A673 (cell line): ENCODE data around the gene PIMREG. TPM values are rescaled to one million over a fixed set of nuclear protein-coding genes. Genes with fewer than 3 reads are reported as not detected.

Source experiments
- BruUV-seq: library from RNA; stranded (reverse); fragments of 400-500 nt; replicated peaks from 2 replicates; lab custom pipeline; 2021; lab: Mats Ljungman, UMichigan
- CTCF ChIA-PET: fragments of 300-600 bp; sonication (Branson Sonifier 250); formaldehyde crosslinking; loops from one replicate; lab custom pipeline; 2022; ENCODE audit warnings: antibody characterized with exemption; lab: Charles Lee
- POLR2A ChIA-PET: fragments of 300-600 bp; sonication (Branson Sonifier 250); formaldehyde crosslinking; loops from one replicate; lab custom pipeline; 2022; ENCODE audit warnings: antibody characterized with exemption; ENCODE audit not compliant: low non-redundant PET; lab: Charles Lee
- DNase-seq: peaks from one replicate; pipeline ENCODE4 v3.0.0-alpha.2; 2015; ENCODE audit warnings: low spot score
- H3K27ac ChIP-seq: fragments of 200-600 bp; sonication (generic); 2 replicates; pipeline ENCODE4 v1.5.1; 2016; ENCODE audit warnings: mixed run types, low read depth, mild to moderate bottlenecking, mixed read lengths, antibody characterized with exemption, low read length; ENCODE audit not compliant: poor library complexity, severe bottlenecking
- H3K27me3 ChIP-seq: fragments of 200-600 bp; sonication (generic); replicated peaks from 2 replicates; pipeline ENCODE4 v1.6.1; 2017; ENCODE audit warnings: mixed run types, low read depth, mild to moderate bottlenecking, mixed read lengths, antibody characterized with exemption, low read length; ENCODE audit not compliant: insufficient read depth, poor library complexity
- H3K36me3 ChIP-seq: fragments of 200-600 bp; sonication (generic); 2 replicates; pipeline ENCODE4 v1.6.1; 2016; ENCODE audit warnings: mixed run types, mild to moderate bottlenecking, mixed read lengths, antibody characterized with exemption, low read length; ENCODE audit not compliant: insufficient read depth, poor library complexity, severe bottlenecking
- H3K4me1 ChIP-seq: fragments of 200-600 bp; sonication (generic); 2 replicates; pipeline ENCODE4 v1.6.1; 2017; ENCODE audit warnings: mixed run types, mild to moderate bottlenecking, mixed read lengths, antibody characterized with exemption, low read length; ENCODE audit not compliant: insufficient read depth, poor library complexity, severe bottlenecking
- H3K4me3 ChIP-seq: fragments of 200-600 bp; sonication (generic); 2 replicates; pipeline ENCODE4 v1.5.1; 2016; ENCODE audit warnings: low read depth, mixed run types, mild to moderate bottlenecking, mixed read lengths, low read length; ENCODE audit not compliant: poor library complexity, severe bottlenecking
- H3K9me3 ChIP-seq: fragments of 200-600 bp; sonication (generic); 2 replicates; pipeline ENCODE4 v1.6.1; 2016; ENCODE audit warnings: mixed run types, low read depth, mild to moderate bottlenecking, mixed read lengths, antibody characterized with exemption, low read length; ENCODE audit not compliant: poor library complexity, severe bottlenecking
- CTCF ChIP-seq: fragments of 300-800, 200-600 bp; sonication (generic); conservative IDR thresholded peaks from 2 replicates; pipeline ENCODE4 v1.5.1; 2017; ENCODE audit warnings: low read depth, mild to moderate bottlenecking, antibody characterized with exemption, low read length, moderate library complexity, mixed read lengths
- EZH2 ChIP-seq: fragments of 200-600 bp; sonication (generic); IDR thresholded peaks from 2 replicates; pipeline ENCODE4 v1.6.1; 2017; ENCODE audit warnings: borderline replicate concordance, low read depth, mild to moderate bottlenecking, mixed read lengths, antibody characterized with exemption, low read length; ENCODE audit not compliant: poor library complexity, severe bottlenecking
- intact Hi-C: fragments of 100-400 bp; cut with micrococcal nuclease; formaldehyde crosslinking; loops from one replicate; pipeline ENCODE4 v1.10.0; 2022; ENCODE audit not compliant: unreplicated experiment
- total RNA-seq: library from RNA; stranded (reverse); gene quantifications from 2 replicates; pipeline ENCODE4 v1.2.3, GENCODE V29; 2021

Gene PIMREG
- total RNA-seq, 1 experiment from 2014 or later, result 90.5 TPM

- Histone ChIP-seq H3K27me3 (no peaks in the 10 kb centered on the region), H3K36me3 (no peaks in the 10 kb centered on the region), H3K27ac (peak overlapping the region; percentile 80), H3K9me3 (no peaks in the 10 kb centered on the region), H3K4me1 (peaks cover 42% of the 10 kb centered on the region), H3K4me3 (no peak overlapping the region)
- ChIA-PET POLR2A (interaction anchor here (0.6 kb wide), 1 partner anchor 73 kb away, joined by 3 read pairs; no protein-coding TSS in a partner anchor), CTCF (no interaction called here)
- intact Hi-C loops, result no loop called here
- DNase-seq, result peak; percentile 86
- no TSS peak for BruUV-seq
- 0 out of 2 replicates have a peak, but pooled peaks have one; percentile 1 for TF ChIP-seq CTCF
- TF ChIP-seq EZH2, result no peak
Measured at GRCh38 chr17:6496116-6496481, 51.8 kb downstream of the PIMREG start.

- H3K27me3 ChIP-seq, result no peaks in the 10 kb centered on the region
- H3K4me3 ChIP-seq, result no peak overlapping the region
- H3K4me1 ChIP-seq, result peaks cover 42% of the 10 kb centered on the region
- ChIA-PET POLR2A (no interaction called here), CTCF (no interaction called here)
- peak; percentile 69 for DNase-seq
- no peaks in the 10 kb centered on the region for H3K36me3 ChIP-seq
- no TSS peak for BruUV-seq
- H3K27ac ChIP-seq, result peak overlapping the region; percentile 80
- no peaks in the 10 kb centered on the region for H3K9me3 ChIP-seq
- intact Hi-C loops, result no loop called here
- TF ChIP-seq EZH2 (no peak), CTCF (no peak)
Measured at GRCh38 chr17:6496640-6497441, 52.6 kb downstream of the PIMREG start.

- ChIA-PET CTCF (no interaction called here), POLR2A (no interaction called here)
- intact Hi-C loops, result no loop called here
- no peaks in the 10 kb centered on the region for H3K9me3 ChIP-seq
- no peaks in the 10 kb centered on the region for H3K36me3 ChIP-seq
- TF ChIP-seq EZH2, result no peak
- TF ChIP-seq CTCF, result no peak
- no peaks in the 10 kb centered on the region for H3K27me3 ChIP-seq
- no TSS peak for BruUV-seq
- H3K4me3 ChIP-seq, result no peak overlapping the region
- no peak for DNase-seq
- H3K4me1 ChIP-seq, result peaks cover 42% of the 10 kb centered on the region
- H3K27ac ChIP-seq, result peak overlapping the region; percentile 80
Measured at GRCh38 chr17:6497496-6498221, 53.4 kb downstream of the PIMREG start.
